SH-SY5Y (cell line): ENCODE measurements around the gene COMMD10.

Experiments
- GATA2 ChIP-seq: IDR thresholded peaks from 2 replicates; pipeline ENCODE4 v1.6.1; 2011; ENCODE audit warnings: mild to moderate bottlenecking, low read depth, low read length
- GATA3 ChIP-seq: IDR thresholded peaks from 2 replicates; pipeline ENCODE4 v1.6.1; 2011; ENCODE audit warnings: low read depth, mild to moderate bottlenecking, low read length, moderate library complexity

- TF ChIP-seq GATA2 (no peak), GATA3 (no peak)
Observed at GRCh38 chr5:116176121-116176520, 91.3 kb downstream of the COMMD10 start.
